HG03103 (cell line): Measurements from ENCODE around the gene SEC24A.
"Not testable (repeated sequence)": the region's sequence is repeated elsewhere in the genome, so short reads cannot be mapped to it uniquely, and the experiment has no call there.

ENCODE experiments used
- ATAC-seq: cut with Tn5 transposase; IDR thresholded peaks from one replicate; pipeline ENCODE4 v1.9.1; 2021; ENCODE audit warnings: low read depth; ENCODE audit not compliant: unreplicated experiment

SEC24A gene

DNA sequence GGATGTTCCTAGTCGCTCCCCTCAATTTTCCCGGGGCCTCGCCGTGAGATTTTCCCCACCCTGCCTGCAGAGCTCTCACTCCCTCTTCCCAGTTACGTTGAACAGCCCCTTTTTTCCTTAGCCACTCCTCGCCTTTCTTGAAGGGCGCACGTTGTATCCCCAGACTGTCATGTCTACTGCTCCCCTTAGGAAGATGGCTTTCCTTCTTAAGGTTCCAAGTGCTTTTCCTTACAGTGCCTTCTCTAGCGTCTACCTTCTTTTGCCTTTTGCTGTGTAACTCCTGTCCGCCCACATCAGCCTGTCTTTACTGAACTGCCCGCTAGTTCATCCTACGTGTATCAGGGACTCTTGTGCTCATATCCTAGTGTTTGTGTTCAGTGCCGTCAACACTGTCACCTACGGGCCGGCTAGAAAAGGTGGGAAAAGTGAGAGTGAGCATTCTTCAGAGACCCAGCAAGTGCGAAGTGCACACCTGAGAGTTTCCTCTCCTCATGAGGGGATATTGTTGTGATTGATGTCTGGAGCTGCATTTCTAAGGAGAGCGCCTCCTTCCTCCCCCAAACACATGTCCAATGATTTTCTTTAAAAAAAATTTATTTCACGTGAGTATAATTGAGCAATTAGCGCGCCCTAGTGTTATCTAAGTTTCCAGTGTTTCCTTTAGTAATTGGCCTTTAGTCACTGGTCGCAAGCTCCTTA is 90.5 kb downstream of the SEC24A start:
- no peak for ATAC-seq

DNA sequence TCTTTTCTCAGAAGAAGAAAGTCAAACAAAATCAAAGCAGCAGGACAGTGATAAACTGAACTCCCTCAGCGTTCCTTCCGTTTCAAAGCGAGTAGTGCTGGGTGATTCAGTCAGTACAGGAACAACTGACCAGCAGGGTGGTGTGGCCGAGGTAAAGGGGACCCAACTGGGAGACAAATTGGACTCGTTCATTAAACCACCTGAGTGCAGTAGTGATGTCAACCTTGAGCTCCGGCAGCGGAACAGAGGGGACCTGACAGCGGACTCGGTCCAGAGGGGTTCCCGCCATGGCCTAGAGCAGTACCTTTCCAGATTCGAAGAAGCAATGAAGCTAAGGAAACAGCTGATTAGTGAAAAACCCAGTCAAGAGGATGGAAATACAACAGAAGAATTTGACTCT is 92.5 kb downstream of the SEC24A start:
- no peak for ATAC-seq

DNA sequence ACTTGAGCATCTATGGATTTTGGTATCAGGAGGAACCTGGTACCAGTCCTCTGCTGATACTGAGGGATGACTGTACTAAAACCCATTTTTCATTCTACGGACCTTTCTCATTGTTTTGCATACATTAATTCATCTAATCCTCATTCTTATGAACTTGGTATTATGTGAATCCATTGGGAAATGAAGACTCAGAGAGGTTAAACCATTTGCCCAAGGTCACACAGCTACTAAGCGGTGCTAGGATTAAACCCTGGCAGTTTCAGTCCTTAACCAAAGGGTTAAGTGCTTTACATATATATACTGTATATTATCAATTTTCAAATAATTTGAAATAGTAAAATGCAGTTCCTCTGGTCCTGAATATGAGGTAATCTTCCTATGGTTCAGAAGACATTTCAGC is 93.5 kb downstream of the SEC24A start:
- no peak for ATAC-seq

DNA sequence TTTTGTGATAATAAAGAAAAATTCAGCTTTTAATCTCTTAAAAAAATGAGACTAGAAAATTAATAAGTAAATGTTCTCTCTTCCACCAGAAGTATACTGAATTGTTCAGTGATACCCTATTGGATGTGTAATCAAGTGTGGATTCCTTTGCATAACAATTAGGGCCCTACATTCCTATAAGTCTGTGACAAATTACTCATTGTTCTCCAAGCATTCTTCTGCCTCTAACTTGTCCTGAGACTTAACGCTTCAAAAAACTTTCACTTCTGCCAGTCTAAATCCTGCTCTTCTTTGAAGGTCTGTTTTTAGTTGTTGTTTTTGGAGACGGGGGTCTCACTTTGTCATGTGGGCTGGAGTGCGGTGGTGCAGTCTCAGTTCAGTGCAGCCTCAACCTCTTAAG is 100.8 kb downstream of the SEC24A start:
- no peak for ATAC-seq

DNA sequence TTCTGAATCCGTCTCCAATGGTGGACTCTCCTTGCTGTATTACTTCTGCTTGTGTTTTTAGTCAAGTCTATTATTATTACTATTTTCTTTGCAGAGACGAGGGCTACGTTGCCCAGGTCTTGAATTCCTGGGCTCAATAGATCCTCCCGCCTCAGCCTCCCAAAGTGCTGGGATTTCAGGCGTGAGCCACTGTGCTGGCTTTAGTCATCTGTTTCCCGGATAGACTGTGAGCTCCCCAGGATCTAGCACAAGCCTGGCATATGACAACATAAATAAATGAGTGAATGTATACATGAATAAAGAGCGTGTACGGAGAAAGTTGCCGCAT is 109.6 kb downstream of the SEC24A start:
- ATAC-seq = no peak

DNA sequence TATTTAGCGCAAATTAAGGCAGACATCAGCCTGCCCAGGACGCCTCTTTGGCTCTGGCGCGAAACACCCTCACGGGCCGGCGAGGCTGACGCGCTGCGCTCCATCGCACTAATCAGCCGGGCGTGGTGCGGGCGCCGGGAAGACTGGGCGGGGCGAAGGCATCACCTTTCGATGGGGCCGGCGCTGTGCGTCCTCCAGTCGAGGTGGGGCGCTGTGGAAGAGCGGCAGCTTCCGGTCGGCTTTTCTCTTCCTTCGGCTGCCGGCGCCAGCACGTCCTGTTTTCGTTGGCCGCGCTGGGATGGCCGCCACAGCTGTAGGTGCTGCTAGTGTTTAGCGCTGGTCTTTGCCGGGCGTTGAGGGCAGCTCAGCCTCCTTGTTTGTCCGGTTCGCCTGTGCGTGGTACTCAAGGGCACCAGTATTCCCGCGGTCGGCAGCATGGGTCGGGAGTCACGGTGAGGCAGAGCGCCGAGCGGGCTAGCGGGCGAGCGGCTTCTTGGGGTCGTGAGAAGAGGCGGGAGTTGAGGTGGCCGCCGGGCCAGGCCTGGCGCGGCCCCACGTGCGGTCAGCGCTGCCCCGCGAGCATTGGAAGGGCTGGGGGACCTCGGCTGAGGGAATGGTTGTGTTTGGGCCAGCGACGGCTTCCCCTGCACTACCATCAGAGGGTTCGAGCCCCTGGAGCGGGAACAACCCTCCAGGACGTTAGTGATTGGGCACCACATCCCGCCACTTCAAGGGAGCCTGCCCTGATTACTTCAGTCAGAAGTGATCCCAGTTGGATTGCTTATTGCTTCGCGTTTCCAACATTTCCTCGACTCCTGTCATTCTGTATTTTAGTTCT is 110.1 kb downstream of the SEC24A start, which contains the start of gene DDX46:
Gene DDX46 (plus strand): TSS at position 276 of the 838 bp plus-strand sequence. CDS start 160 bp downstream, at position 436.
- ATAC-seq = peak; percentile 92

DNA sequence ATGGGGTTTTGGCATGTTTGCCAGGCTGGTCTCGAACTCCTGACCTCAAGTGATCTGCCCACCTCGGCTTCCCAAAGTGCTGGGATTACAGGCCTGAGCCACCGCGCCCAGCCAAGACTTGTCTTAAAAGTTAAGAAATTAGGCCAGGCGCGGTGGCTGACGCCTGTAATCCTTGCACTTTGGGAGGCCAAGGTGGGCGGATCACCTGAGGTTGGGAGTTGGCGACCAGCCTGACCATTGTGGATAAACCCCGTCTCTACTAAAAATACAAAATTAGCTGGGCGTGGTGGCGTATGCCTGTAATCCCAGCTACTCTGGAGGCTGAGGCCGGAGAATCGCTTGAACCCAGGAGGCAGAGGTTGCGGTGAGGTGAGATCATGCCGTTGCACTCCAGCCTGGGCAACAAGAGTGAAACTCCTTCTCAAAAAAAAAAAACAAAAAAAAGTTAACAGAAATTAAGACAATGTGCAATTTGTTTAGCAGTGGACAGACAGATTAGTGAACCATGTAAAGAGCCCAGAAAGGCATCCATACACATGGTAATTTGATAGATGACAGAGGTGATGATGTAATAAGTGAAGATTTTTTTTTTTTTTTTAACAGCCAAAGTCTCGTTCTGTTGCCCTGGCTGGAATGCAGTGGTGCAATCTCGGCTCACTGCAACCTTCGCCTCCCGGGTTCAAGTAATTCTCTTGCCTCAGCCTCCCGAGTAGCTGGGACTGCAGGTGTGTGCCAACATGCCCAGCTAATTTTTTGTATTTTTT is 119.1 kb downstream of the SEC24A start:
- ATAC-seq = not testable (repeated sequence)

DNA sequence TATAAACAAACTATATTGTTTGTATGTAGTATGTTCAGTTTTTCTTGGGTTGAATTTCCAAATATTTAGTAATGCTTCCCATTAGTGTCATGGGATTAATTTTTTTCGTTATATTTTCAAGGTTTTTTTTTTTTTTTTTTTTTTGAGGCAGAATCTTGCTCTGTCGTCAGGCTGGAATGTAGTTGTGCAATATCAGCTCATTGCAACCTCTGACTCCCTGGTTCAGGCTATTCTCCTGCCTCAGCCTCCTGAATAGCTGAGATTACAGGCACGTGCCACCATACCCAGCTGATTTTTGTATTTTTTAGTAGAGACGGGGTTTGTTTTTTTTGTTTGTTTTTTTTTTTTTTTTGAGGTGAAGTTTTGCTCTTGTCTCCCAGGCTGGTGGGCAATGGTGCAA is 120.6 kb downstream of the SEC24A start:
- ATAC-seq = no peak

DNA sequence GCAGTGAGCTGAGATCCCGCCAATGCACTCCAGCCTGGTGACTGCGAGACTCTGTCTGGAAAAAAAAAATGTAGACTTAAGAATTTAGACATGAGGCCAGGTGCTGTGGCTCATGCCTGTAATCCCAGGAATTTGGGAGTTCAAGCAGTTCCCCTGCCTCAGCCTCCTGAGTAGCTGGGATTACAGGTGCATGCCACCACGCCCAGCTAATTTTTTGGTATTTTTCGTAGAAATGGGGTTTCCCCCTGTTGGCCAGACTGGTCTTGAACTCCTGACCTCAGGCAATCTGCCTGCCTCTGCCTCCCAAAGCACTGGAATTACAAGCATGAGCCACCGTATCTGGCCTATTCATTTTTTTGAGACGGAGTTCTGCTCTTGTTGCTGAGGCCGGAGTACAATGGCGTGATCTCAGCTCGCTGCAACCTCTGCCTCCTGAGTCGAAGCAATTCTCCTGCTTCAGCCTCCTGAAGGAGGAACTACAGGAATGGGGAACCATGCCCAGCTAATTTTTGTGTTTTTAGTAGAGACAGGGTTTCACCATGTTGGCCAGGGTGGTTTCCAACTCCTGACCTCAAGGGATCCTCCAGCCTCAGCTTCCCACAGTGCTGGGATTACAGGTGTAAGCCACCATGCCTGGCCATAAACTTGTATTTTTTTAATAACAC is 124.0 kb downstream of the SEC24A start:
- ATAC-seq = no peak

DNA sequence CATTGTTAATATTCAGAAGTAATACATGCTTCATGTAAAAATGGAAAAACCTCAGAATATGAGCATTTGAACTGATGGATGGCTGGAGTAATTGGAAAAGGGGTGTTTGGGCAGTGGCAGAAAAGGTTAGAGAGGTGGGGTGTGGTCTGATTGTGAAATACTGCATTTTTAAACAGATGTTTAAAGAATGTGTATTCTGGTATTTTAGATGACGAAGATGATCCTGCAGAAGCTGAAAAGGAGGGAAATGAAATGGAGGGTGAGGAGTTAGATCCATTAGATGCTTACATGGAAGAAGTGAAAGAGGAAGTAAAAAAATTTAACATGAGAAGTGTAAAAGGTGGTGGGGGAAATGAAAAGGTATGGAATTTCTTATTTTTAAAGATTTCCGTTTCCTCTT is 128.8 kb downstream of the SEC24A start:
- ATAC-seq = no peak
